ENCODE results near the gene TTC32.

DNA sequence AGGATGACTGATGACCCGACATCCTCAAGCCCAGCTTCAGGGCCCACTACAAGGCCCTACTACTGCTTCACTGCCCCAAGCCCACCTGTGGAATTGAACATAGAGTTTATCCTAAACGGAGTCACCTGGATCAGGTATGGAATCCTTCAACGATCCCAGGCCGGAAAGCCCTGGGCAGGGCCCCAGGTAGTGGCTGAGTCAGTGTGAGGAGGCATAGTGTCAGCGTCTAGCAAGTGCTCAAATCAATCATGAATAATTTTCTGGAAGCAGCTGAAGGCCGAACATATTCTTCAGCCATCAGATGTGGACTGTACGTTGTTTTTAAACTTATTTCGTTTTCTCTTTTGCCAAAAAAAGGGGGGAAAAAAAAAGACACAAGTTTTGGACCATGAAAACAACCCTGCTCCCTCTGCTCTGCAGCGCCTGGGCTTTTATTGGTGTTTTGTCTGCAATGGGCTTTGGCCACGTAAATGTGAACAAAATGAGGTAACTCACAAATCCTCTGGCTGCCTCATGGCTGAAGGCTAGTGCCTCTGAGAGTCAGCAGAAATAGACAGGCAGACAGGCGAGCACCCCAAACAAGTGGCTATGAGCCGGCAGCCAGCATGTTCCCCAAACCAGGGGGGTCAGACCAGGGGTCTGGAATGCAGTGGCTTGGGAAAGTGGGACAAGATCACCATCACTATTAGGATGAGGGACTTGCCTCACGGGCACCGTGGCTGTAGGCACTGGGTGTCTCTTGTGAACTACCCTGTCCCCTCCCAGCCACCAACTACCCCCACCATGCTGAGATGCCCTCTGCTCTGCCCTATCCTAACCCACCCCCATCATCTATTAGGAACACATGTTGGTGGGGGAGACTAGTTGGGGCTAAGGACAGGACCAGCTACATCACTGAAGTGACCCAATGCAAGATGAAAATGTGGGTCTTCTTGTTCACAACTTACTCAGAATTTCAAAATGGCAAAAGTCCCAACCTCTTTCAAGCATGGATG is 51.4 kb downstream of the TTC32 start:
- TF ChIP-seq, protein P1, sequence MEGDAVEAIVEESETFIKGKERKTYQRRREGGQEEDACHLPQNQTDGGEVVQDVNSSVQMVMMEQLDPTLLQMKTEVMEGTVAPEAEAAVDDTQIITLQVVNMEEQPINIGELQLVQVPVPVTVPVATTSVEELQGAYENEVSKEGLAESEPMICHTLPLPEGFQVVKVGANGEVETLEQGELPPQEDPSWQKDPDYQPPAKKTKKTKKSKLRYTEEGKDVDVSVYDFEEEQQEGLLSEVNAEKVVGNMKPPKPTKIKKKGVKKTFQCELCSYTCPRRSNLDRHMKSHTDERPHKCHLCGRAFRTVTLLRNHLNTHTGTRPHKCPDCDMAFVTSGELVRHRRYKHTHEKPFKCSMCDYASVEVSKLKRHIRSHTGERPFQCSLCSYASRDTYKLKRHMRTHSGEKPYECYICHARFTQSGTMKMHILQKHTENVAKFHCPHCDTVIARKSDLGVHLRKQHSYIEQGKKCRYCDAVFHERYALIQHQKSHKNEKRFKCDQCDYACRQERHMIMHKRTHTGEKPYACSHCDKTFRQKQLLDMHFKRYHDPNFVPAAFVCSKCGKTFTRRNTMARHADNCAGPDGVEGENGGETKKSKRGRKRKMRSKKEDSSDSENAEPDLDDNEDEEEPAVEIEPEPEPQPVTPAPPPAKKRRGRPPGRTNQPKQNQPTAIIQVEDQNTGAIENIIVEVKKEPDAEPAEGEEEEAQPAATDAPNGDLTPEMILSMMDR (IDR thresholded peaks at IDR 0.05) = no peak
- no peak for TF ChIP-seq POLR2A (IDR thresholded peaks at IDR 0.05)

Measured in adrenal gland (tissue), 5 donors.